ENCODE results near the gene CDC42EP5.
"Not testable (repeated sequence)": the region's sequence is repeated elsewhere in the genome, so short reads cannot be mapped to it uniquely, and the experiment has no call there.

Gene CDC42EP5

DNA sequence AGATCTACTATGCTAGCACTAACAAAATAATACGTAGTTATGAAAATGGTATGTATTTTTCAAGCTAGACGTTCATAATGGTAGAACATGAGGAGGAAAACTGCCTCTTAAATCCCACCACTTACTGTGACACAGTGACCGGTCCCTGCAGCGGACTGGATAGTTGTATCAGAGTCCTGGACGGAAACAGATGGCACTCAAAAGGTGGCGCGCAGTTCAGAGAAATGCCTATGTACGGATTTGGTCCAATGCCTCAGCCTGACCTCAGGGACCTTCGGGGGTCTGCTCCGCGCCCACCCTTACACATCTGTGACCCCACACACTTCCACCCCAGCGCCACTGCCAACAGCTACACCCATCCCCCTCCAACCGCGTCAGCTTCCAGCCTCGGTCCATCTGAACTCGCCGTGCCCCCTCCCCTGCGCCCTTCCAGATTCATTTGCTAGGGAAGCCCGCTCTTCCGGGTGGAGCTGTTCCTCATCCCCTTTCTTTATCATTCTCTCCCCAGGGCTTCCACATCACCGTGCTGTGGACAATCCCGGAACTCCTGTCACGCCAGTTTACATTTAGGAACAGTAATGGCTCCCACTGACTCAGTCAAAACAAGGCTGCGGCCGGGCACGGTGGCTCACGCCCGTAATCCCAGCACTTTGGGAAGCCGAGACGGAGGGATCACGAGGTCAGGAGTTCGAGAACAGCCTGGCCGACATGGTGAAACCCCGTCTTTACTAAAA is 24.9 kb downstream of the CDC42EP5 start:
- peak; percentile 25 for DNase-seq (ENCODE audit: low spot score)

- not testable (repeated sequence) for DNase-seq (ENCODE audit: low spot score)
Observed at GRCh38 chr19:54446349-54446748, 26.7 kb downstream of the CDC42EP5 start.

DNA sequence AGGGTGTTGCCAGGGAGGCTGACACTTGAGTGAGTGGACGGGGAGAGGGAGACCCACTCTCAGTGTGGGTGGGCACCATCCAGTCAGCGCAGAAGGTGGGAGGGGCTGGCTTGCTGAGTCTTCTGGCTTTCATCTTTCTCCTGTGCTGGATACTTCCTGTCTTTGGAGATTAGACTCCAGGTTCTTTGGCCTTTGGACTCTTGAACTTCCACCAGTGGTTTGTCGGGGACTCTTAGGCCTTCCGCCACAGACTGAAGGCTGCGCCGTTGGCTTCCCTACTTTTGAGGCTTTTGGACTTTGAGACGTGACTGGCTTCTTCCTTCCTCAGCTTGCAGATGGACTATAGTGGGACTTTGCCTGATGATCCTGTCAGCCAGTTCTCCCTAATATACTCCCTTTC is 28.4 kb downstream of the CDC42EP5 start:
- DNase-seq (ENCODE audit: low spot score), result no peak

DNA sequence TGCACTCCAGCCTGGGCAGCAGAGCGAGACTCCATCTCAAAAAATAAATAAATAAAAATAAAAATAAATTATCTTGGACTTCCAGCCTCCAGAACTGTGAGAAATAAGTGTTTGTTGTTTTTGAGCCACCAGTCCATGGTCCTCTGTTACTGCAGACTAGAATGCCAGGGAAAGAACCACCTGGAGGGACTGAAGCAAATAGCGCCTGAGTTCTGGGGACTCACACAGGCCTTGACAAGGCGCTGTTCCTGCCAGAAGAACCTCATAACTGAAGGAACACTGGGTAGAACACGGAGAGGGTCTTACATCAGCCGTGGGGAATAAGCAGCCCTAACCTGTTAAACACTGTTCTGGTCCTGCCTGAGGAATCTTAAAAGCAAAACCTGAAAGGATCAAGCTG is 32.5 kb downstream of the CDC42EP5 start:
- DNase-seq (ENCODE audit: low spot score), result no peak

GRCh38 chr19:54439174-54439851 is 33.8 kb downstream of the CDC42EP5 start:
- no peak for DNase-seq (ENCODE audit: low spot score)

DNA sequence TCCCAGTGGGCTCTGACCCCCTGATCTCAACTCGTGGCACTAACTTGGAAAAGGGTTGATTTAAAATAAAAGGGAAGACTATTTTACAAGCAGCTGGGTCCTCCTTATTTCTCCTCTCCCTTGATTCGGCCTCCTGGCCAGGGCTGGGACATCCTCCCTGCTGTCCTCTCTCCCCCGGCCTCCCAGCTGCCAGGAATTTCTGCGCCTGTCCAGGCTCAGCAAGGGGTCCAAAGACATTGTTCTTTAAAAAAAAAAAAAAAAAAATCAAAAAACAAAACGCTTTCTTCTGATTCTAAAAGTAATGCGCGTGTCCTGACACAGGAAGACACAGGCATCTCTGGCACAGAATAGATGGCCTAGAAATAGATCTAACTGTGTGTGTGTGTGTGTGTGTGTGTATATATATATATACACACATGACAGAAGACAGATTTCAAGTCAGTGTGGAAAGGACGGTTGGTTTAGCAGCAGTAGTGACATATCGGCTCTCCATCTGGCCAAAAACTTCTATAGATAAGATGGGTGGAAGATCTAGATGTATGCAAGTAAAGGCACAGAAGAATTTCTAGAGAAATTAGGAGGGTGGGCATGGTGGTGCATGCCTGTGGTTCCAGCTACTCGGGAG is 36.4 kb downstream of the CDC42EP5 start:
- no peak for DNase-seq (ENCODE audit: low spot score)

DNA sequence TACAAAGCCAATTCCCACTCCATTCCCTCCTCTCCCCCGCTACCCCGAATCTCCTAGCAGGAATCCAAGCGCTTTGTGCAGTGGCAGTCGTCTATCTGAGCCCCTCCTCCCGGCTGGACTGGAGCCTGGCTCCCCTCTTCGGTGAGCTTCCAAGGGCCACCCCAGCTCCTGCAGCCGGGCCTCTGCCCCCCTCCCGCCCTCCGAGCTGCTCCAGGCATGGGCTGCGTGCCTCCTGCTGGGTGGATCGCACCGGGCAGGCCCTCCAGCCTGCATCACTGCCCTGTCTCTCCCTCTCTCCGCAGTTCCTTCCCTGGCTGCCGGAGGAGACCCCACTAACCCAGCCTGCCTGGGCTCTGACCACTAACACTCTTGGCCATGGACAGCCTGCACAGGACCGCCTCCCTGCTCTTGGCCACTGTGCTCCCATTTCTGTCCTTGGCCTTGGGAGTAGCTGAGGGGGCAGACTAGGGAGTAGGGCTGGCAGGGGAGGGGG is 37.0 kb downstream of the CDC42EP5 start:
- no peak for DNase-seq (ENCODE audit: low spot score)

GRCh38 chr19:54435551-54436016 is 37.5 kb downstream of the CDC42EP5 start:
- no peak for DNase-seq (ENCODE audit: low spot score)

GRCh38 chr19:54434873-54435214 is 38.3 kb downstream of the CDC42EP5 start:
- no peak for DNase-seq (ENCODE audit: low spot score)

GRCh38 chr19:54434112-54434872 is 38.8 kb downstream of the CDC42EP5 start:
- no peak for DNase-seq (ENCODE audit: low spot score)

- DNase-seq (ENCODE audit: low spot score), result no peak
Observed at GRCh38 chr19:54433697-54434096, 39.4 kb downstream of the CDC42EP5 start.

DNA sequence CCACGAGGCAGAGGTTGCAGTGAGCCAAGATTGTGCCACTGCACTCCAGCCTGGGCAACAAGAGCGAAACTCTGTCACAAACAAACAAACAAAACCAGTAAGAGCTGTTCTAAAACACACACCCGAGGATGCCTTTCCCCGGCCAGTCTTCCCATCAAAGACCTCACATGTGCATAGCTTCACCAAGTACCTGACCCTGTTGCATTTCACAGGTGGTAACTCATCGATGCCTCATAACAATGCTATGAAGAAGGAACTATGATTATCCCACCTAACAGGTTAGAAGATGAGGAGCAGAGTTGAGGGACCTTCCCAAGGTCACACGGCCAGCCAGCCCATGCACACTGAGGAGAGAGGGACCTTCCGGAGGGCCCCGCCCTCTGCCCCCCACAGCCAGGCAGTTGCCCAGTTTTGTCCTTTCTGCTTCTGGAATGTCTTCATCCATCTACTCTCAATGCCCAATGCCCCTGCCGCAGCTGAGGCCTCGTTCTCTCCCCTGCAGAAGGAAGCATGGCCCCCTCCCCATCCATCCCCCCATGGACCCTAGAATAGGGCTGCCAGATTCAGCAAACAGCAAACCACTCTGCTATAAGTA is 40.9 kb downstream of the CDC42EP5 start:
- DNase-seq (ENCODE audit: low spot score), result no peak

- DNase-seq (ENCODE audit: low spot score), result no peak
Observed at GRCh38 chr19:54431255-54431838, 41.7 kb downstream of the CDC42EP5 start.

- no peak for DNase-seq (ENCODE audit: low spot score)
Observed at GRCh38 chr19:54430306-54431254, 42.5 kb downstream of the CDC42EP5 start.

DNA sequence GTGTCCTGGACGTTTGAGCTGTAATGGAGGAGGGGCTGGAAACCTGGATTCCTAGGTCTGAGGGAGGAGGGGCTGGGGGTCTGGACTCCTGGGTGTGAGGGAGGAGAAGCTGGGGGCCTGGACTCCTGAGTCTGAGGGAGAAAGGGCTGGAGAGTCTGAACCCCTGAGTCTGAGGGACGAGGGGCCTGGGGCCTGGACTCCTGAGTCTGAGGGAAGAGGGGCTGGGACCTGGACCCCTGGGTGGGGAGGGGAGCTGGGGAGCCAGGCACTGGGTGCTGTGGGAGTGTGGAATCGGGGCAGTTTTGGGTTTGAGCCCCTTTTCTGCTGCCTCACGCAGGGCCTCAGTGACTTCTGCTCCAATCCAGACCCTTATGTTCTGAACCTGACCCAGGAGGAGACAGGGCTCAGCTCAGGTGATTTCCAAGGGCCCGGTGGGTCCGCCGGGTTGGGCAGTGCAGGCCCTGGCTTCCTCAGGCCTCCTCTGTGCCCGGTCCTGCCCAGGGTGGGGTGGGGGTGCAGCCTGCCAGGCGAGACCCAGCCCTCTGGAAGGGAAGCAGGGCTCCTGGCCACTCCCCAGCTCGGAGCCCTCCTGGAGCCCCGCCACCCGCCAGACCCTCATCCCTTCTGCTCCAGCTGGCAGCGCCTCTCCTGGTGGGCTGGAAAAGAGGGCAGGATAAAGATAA is 43.4 kb downstream of the CDC42EP5 start:
- no peak for DNase-seq (ENCODE audit: low spot score)

DNA sequence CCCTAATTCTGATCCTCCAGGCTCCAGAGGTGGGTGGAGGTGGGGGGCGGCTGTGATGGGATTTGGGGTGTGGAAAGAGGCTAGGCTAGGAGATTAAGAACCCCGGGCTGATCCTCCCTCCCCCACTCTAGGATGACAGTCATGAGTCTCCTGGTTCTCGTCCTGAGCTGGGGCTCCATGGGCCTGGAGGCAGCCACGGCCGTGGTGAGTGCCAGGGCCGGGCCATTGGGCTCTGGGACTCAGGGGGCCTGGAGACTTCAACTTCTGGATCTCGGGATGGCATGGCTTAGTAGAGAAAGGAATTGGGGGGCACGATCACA is 44.0 kb downstream of the CDC42EP5 start:
- no peak for DNase-seq (ENCODE audit: low spot score)

DNA sequence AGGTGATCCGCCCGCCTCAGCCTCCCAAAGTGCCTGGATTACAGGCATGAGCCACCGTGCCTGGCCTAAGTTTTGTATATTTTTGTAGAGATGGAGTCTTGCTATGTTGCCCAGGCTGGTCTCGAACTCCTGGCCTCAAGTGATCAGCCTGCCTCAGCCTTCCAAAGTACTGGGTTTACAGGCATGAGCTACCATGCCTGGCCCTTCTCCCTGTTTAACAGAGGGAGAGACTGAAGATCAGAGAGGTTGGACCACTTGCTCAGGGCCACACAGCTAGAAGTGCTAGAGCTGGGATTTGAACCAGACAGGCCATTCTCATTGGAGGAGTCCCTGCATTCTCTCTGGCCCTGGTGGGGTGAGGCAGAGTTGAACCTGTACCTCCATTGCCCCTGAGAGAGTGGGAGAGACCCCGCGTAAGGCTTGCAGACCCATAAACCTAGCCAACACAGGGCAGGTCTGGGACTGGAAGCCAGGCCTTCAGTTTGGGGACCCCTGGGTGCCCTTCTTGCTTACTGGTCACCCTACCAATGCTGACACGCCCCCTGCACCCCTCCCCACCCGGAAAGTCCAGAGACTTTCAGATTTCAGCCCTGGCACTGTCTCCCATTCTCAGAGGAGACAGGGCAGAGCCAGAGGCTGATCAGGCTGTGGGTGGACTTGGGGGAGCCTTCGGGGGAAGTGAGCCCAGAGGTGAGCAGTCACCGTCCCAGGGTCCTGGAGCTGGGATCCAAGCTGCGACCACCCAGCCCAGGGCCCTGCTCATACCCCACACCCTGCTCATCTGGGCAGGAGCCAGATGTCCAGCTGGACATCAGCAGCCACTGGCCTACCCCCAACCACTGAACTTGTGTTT is 44.5 kb downstream of the CDC42EP5 start:
- DNase-seq (ENCODE audit: low spot score), result no peak

DNA sequence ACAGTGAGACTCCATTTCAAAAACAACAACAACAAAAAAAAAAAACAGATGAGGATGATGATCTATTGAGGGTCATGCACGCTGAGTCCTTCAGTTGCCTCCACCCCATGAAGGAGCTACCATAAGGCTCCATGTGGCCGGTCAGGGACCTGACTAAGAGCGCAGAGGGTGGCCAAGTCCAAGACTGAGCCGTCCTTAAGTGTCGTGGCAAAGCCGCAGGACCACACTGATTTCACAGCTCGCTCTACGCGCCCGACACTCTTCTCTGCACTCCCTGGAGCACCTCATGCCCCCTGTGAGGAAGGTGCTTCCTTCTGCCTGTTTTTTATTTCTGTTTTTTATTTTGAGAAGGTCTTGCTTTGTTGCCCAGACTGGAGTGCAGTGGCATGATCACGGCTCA is 45.5 kb downstream of the CDC42EP5 start:
- no peak for DNase-seq (ENCODE audit: low spot score)

Measured in activated CD4-positive, alpha-beta T cell treated with anti-CD3 and anti-CD28 coated beads, Interleukin-2, Interleukin-4, amounts not matched to agents 100 ng/mL and 50 ng/mL, durations not matched to agents 16 hours and 8 hours (primary cell).